Fibroblast of peridontal ligament (primary cell): ENCODE data around the gene FAM83F.
"Not testable (repeated sequence)": the region's sequence is repeated elsewhere in the genome, so short reads cannot be mapped to it uniquely, and the experiment has no call there.

Experiments
- DNase-seq: peaks from one replicate; pipeline ENCODE4 v3.0.0-alpha.2; 2010; ENCODE audit errors: extremely low read depth

Gene FAM83F

GRCh38 chr22:39994566-39995392 is at the start of gene FAM83F:
FAM83F (plus strand) TSS chr22:39994954; CDS start chr22:39995043, 89 bp downstream.
- no peak for DNase-seq

- no peak for DNase-seq
Measured at GRCh38 chr22:39946126-39946502, 48.6 kb upstream of the FAM83F start.

GRCh38 chr22:39946503-39947219 is 48.1 kb upstream of the FAM83F start:
- DNase-seq = no peak

- DNase-seq = no peak
Measured at GRCh38 chr22:39947220-39948216, 47.2 kb upstream of the FAM83F start.

GRCh38 chr22:39949964-39950737 is 44.6 kb upstream of the FAM83F start:
- no peak for DNase-seq

GRCh38 chr22:39951603-39952293 is 43.0 kb upstream of the FAM83F start:
- not testable (repeated sequence) for DNase-seq

- DNase-seq = no peak
Measured at GRCh38 chr22:39952347-39952746, 42.4 kb upstream of the FAM83F start.

GRCh38 chr22:39953101-39953500 is 41.7 kb upstream of the FAM83F start:
- DNase-seq = no peak

GRCh38 chr22:39954584-39955055 is 40.1 kb upstream of the FAM83F start:
- peak; percentile 70 for DNase-seq

- no peak for DNase-seq
Measured at GRCh38 chr22:39955675-39956074, 39.1 kb upstream of the FAM83F start.

- DNase-seq = no peak
Measured at GRCh38 chr22:39956932-39957664, 37.7 kb upstream of the FAM83F start.

GRCh38 chr22:39958009-39958711 is 36.6 kb upstream of the FAM83F start:
- no peak for DNase-seq

- no peak for DNase-seq
Measured at GRCh38 chr22:39958949-39959639, 35.7 kb upstream of the FAM83F start.

- DNase-seq = peak; percentile 6
Measured at GRCh38 chr22:39959640-39960447, 34.9 kb upstream of the FAM83F start, which contains the start of gene TMA7B. TMA7B (plus strand) TSS chr22:39960397; CDS start chr22:39964375, 3,978 bp downstream.

GRCh38 chr22:39960791-39961746 is 33.7 kb upstream of the FAM83F start:
- DNase-seq = peak; percentile 62

GRCh38 chr22:39962071-39962470 is 32.7 kb upstream of the FAM83F start:
- DNase-seq = no peak
